GM12878 (cell line): ENCODE measurements around the gene TBC1D1.

Experiments used
- BMI1 ChIP-seq: fragments of 450-650 bp; IDR thresholded peaks from 2 replicates; pipeline ENCODE4 v1.6.1; 2016; ENCODE audit warnings: mild to moderate bottlenecking, moderate library complexity, borderline replicate concordance
- CREB1 ChIP-seq: IDR thresholded peaks from 2 replicates; pipeline ENCODE4 v1.6.1; 2012; ENCODE audit warnings: low read depth, mild to moderate bottlenecking, inconsistent platforms
- POLR2A ChIP-seq: IDR thresholded peaks from 2 replicates; pipeline ENCODE4 v1.6.1; 2011; ENCODE audit warnings: low read depth, mild to moderate bottlenecking, low read length
- SREBF2 ChIP-seq: IDR thresholded peaks from 2 replicates; pipeline ENCODE4 v1.6.1; 2012; ENCODE audit warnings: mild to moderate bottlenecking, low read length
- ZNF207 ChIP-seq: fragments of 450-650 bp; IDR thresholded peaks from 2 replicates; pipeline ENCODE4 v1.6.1; 2014; ENCODE audit warnings: antibody characterized with exemption, mild to moderate bottlenecking, borderline replicate concordance
- ZNF274 ChIP-seq: IDR thresholded peaks from one replicate; pipeline ENCODE4 v1.8.0; 2011; ENCODE audit not compliant: insufficient read length, insufficient read depth
- TF ChIP-seq, protein P1 (sequence below), 3 experiments: IDR thresholded peaks in 2 of 3; conservative IDR thresholded peaks in 1 of 3; 2 replicates each; pipeline ENCODE4 v1.5.1; 2011; ENCODE audit warnings: low read depth in 3 of 3, low read length in 3 of 3, mild to moderate bottlenecking in 3 of 3, control low read depth in 2 of 3, moderate library complexity in 2 of 3, inconsistent platforms in 1 of 3, mixed read lengths in 1 of 3; ENCODE audit not compliant: control insufficient read depth in 2 of 3, insufficient read depth in 1 of 3; ENCODE audit errors: extremely low read depth in 1 of 3
- TF ChIP-seq, protein P2 (sequence below): IDR thresholded peaks from 2 replicates; pipeline ENCODE4 v1.6.1; 2012; ENCODE audit warnings: low read depth, low read length, improper control_type of control experiment

DNA sequence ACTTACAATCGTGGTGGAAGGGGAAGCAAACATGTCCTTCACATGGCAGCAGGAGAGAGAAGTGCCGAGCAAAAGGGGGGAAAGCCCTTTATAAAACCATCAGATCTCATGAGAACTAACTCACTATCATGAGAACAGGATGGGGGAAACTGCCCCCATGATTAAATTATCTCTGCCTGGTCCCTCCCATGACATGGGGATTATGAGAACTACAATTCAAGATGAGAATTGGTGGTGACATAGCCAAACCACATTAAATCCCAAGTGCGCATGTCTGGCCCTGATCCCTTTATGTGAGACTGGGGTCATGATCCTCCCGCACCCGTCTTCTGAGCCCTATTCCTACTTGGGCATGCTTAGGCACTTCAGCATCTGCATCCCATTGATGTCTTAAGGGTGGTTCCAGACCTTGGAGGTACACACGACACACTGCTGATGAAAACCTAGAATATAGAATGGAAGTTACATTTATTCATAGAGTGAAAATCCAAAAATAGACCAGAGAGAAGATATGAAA is 185.3 kb downstream of the TBC1D1 start:
- no peak for TF ChIP-seq BMI1
- no peak for TF ChIP-seq ZNF274
- TF ChIP-seq CREB1 = no peak
- TF ChIP-seq POLR2A = peak; percentile 43; the same call in 1 of the 2 replicates
- no peak for TF ChIP-seq ZNF207
- TF ChIP-seq, protein P1, sequence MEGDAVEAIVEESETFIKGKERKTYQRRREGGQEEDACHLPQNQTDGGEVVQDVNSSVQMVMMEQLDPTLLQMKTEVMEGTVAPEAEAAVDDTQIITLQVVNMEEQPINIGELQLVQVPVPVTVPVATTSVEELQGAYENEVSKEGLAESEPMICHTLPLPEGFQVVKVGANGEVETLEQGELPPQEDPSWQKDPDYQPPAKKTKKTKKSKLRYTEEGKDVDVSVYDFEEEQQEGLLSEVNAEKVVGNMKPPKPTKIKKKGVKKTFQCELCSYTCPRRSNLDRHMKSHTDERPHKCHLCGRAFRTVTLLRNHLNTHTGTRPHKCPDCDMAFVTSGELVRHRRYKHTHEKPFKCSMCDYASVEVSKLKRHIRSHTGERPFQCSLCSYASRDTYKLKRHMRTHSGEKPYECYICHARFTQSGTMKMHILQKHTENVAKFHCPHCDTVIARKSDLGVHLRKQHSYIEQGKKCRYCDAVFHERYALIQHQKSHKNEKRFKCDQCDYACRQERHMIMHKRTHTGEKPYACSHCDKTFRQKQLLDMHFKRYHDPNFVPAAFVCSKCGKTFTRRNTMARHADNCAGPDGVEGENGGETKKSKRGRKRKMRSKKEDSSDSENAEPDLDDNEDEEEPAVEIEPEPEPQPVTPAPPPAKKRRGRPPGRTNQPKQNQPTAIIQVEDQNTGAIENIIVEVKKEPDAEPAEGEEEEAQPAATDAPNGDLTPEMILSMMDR (IDR thresholded peaks at IDR 0.05 in 2 of 3, conservative IDR thresholded peaks at IDR 0.05 in 1 of 3; ENCODE audit: control insufficient read depth in 2 of 3, extremely low read depth in 1 of 3, insufficient read depth in 1 of 3, low read depth in 3 of 3, low read length in 3 of 3) = no peak
- TF ChIP-seq, protein P2, sequence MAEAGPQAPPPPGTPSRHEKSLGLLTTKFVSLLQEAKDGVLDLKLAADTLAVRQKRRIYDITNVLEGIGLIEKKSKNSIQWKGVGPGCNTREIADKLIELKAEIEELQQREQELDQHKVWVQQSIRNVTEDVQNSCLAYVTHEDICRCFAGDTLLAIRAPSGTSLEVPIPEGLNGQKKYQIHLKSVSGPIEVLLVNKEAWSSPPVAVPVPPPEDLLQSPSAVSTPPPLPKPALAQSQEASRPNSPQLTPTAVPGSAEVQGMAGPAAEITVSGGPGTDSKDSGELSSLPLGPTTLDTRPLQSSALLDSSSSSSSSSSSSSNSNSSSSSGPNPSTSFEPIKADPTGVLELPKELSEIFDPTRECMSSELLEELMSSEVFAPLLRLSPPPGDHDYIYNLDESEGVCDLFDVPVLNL = no peak
- no peak for TF ChIP-seq SREBF2
